Skeletal muscle tissue (tissue), 5 donors: ENCODE data around the gene DVL1. TPM values are rescaled to one million over a fixed set of nuclear protein-coding genes. Genes with fewer than 3 reads are reported as not detected.

Experiments
- H3K27ac ChIP-seq: one replicate; pipeline ENCODE4 v1.7.0; 2013; ENCODE audit warnings: mild to moderate bottlenecking, low read depth, low read length, inconsistent platforms
- H3K27me3 ChIP-seq, 3 donors: one replicate each; pipeline ENCODE4 v1.7.0; 2013; ENCODE audit warnings: low read length in 3 of 3; ENCODE audit not compliant: control insufficient read depth in 3 of 3, insufficient read depth in 3 of 3
- H3K36me3 ChIP-seq, 3 donors: one replicate each; pipeline ENCODE4 v1.7.0; 2013; ENCODE audit warnings: low read length in 3 of 3; ENCODE audit not compliant: control insufficient read depth in 3 of 3, insufficient read depth in 3 of 3
- H3K4me1 ChIP-seq, 3 donors: one replicate each; pipeline ENCODE4 v1.7.0; 2013; ENCODE audit warnings: low read length in 3 of 3, mild to moderate bottlenecking in 3 of 3; ENCODE audit not compliant: control insufficient read depth in 3 of 3, insufficient read depth in 3 of 3
- H3K4me3 ChIP-seq, 3 donors: one replicate each; pipeline ENCODE4 v1.7.0; 2013; ENCODE audit warnings: low read length in 3 of 3
- H3K9ac ChIP-seq, 3 donors: one replicate each; pipeline ENCODE4 v1.7.0; 2013; ENCODE audit warnings: low read length in 3 of 3, mild to moderate bottlenecking in 3 of 3, moderate library complexity in 2 of 3, low read depth in 1 of 3
- H3K9me3 ChIP-seq, 3 donors: one replicate each; pipeline ENCODE4 v1.7.0; 2013; ENCODE audit warnings: low read length in 3 of 3; ENCODE audit not compliant: control insufficient read depth in 3 of 3
- small RNA-seq: library from RNA; depleted of rRNA; stranded (forward); fragments of <200 nt; gene quantifications from one replicate; pipeline ENCODE3, GENCODE V24; 2014
- total RNA-seq: library from RNA; depleted of rRNA; stranded (reverse); fragments of >200 nt; gene quantifications from one replicate; pipeline ENCODE4 v1.2.3, GENCODE V29; 2014
- donor health status: Osteomylitis.

DVL1 gene
- total RNA-seq, 1 donor from 2014 or later = 44.9 TPM

GRCh38 chr1:1286313-1287261 lies 62.6 kb downstream of the DVL1 start:
- Histone ChIP-seq H3K27ac (no peak overlapping the region), H3K36me3 (no peaks in the 10 kb centered on the region), H3K4me1 (peaks cover 4 to 16% (median 7%) of the 10 kb centered on the region in 3 donors), H3K4me3 (no peak overlapping the region), H3K27me3 (peaks cover 31 to 43% (median 33%) of the 10 kb centered on the region in 3 donors), H3K9me3 (no peaks in the 10 kb centered on the region), H3K9ac (no peak overlapping the region)

DNA sequence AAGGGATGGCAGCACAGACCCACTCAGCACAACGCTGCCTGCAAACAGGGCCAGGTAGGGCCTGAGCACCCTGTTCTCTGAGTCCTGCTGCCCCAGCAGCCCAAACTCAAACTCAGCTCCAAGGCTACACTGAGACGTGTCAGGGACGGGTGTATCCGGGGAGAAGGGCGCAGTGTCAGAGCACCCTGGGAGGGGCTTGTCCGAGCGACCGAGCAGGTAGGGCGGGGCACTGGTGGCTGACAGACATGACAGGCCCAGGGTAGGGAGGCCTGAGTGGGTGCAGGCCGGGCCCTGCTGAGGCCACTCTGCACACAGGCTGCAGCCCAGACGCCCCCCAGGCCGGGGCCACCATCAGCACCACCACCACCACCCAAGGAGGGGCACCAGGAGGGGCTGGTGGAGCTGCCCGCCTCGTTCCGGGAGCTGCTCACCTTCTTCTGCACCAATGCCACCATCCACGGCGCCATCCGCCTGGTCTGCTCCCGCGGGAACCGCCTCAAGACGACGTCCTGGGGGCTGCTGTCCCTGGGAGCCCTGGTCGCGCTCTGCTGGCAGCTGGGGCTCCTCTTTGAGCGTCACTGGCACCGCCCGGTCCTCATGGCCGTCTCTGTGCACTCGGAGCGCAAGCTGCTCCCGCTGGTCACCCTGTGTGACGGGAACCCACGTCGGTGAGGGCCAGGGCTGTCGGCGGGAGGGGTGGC lies 63.5 kb downstream of the DVL1 start:
- Histone ChIP-seq H3K36me3 (no peaks in the 10 kb centered on the region), H3K9ac (no peak overlapping the region), H3K4me3 (no peak overlapping the region), H3K27ac (no peak overlapping the region), H3K9me3 (no peaks in the 10 kb centered on the region), H3K4me1 (peaks cover 0 to 12% (median 2%) of the 10 kb centered on the region in 3 donors), H3K27me3 (peaks cover 31 to 43% (median 33%) of the 10 kb centered on the region in 3 donors)

Small RNA genes lying within 50 kb of the gene (small RNA-seq; reads per million reads assigned to genes)
- gene MIR6726 = 0.07 reads per million

Other genes starting within 250 kb of the DVL1 start
- 2.1 TPM for gene C1orf159, start 233.3 kb downstream of the DVL1 start, total RNA-seq
- gene TTLL10, start 175.5 kb downstream of the DVL1 start, total RNA-seq = not detected
- gene TNFRSF18, start 142.8 kb downstream of the DVL1 start, total RNA-seq = 1.6 TPM
- gene TNFRSF4, start 135.3 kb downstream of the DVL1 start, total RNA-seq = 0.52 TPM
- gene SDF4, start 117.4 kb downstream of the DVL1 start, total RNA-seq = 28.2 TPM
- 10.4 TPM for gene B3GALT6, start 117.2 kb downstream of the DVL1 start, total RNA-seq
- gene C1QTNF12, start 102.7 kb downstream of the DVL1 start, total RNA-seq = 1.0 TPM
- 28.7 TPM for gene UBE2J2, start 75.6 kb downstream of the DVL1 start, total RNA-seq
- 0.52 TPM for gene SCNN1D, start 69.0 kb downstream of the DVL1 start, total RNA-seq
- 23.5 TPM for gene ACAP3, start 41.5 kb downstream of the DVL1 start, total RNA-seq
- gene PUSL1, start 40.8 kb downstream of the DVL1 start, total RNA-seq = 4.7 TPM
- 27.1 TPM for gene INTS11, start 24.8 kb downstream of the DVL1 start, total RNA-seq
- 8.4 TPM for gene CPTP, start 24.6 kb downstream of the DVL1 start, total RNA-seq
- gene TAS1R3, start 18.1 kb downstream of the DVL1 start, total RNA-seq = 1.6 TPM
- gene MXRA8, start 9.1 kb upstream of the DVL1 start, total RNA-seq = 60.0 TPM
- 51.7 TPM for gene AURKAIP1, start 25.8 kb upstream of the DVL1 start, total RNA-seq
- 55.3 TPM for gene CCNL2, start 49.9 kb upstream of the DVL1 start, total RNA-seq
- 75.7 TPM for gene MRPL20, start 57.9 kb upstream of the DVL1 start, total RNA-seq
- 5.7 TPM for gene ANKRD65, start 71.9 kb upstream of the DVL1 start, total RNA-seq
- gene VWA1, start 86.3 kb upstream of the DVL1 start, total RNA-seq = 11.0 TPM
- gene ATAD3C, start 100.3 kb upstream of the DVL1 start, total RNA-seq = not detected
- gene ATAD3B, start 122.3 kb upstream of the DVL1 start, total RNA-seq = 16.7 TPM
- gene ATAD3A, start 162.7 kb upstream of the DVL1 start, total RNA-seq = 6.8 TPM
- gene TMEM240, start 191.2 kb upstream of the DVL1 start, total RNA-seq = 2.1 TPM
- gene SSU72, start 225.4 kb upstream of the DVL1 start, total RNA-seq = 40.2 TPM